ENCODE data around the gene PLEKHM3. TPM values are rescaled to one million over a fixed set of nuclear protein-coding genes. Genes with fewer than 3 reads are reported as not detected.
A peak's percentile ranks its signal among the peaks of the same experiment; 100 is the strongest.

Gene PLEKHM3
- total RNA-seq, 6 donors from 2014 or later, result 16.4 to 56.3 (median 28.6) TPM

DNA sequence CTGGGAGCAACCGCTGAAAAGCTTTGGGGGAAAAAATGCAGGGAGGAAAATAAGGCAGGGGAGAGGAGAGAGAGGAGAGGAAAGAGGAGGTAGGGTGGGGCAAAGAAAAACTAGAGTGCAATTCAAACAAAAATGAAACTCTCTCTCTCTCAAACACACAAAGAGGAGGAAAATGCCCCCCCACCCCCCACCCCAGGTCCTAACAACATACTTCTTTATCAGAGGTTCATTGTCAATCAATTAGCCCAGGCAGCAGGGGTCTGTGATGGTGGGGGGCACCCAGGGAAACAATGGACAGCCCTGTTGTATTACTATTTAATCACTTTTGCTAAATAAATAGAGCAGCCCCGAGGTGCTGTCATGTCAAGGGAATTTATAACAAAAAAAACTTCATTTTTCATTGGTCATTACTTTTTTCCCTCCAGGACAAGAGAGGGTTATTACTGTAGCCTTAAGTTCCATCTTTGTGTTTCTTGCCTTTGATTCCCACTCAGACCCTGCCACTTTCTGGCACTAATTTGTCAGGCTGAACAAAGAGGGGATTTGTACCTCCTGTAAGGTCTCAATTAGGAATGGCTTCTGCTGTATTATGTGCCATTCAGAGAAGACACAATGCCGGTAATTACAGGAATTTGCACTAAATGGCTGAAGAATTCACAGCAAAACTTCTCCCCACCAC is 55.0 kb downstream of the PLEKHM3 start:
- Histone ChIP-seq H3K36me3 (peaks cover 0 to 2% (median 0%) of the 10 kb centered on the region in 4 donors), H3K9me3 (no peaks in the 10 kb centered on the region), H3K4me3 (no peak overlapping the region), H3K27me3 (no peaks in the 10 kb centered on the region), H3K4me1 (peaks cover 5 to 29% (median 20%) of the 10 kb centered on the region in 4 donors), H3K27ac (no peak overlapping the region)
- no peak for TF ChIP-seq POLR2A (IDR thresholded peaks at IDR 0.05)
- TF ChIP-seq POLR2AphosphoS5 (IDR thresholded peaks at IDR 0.05), result no peak
- TF ChIP-seq, protein P1, sequence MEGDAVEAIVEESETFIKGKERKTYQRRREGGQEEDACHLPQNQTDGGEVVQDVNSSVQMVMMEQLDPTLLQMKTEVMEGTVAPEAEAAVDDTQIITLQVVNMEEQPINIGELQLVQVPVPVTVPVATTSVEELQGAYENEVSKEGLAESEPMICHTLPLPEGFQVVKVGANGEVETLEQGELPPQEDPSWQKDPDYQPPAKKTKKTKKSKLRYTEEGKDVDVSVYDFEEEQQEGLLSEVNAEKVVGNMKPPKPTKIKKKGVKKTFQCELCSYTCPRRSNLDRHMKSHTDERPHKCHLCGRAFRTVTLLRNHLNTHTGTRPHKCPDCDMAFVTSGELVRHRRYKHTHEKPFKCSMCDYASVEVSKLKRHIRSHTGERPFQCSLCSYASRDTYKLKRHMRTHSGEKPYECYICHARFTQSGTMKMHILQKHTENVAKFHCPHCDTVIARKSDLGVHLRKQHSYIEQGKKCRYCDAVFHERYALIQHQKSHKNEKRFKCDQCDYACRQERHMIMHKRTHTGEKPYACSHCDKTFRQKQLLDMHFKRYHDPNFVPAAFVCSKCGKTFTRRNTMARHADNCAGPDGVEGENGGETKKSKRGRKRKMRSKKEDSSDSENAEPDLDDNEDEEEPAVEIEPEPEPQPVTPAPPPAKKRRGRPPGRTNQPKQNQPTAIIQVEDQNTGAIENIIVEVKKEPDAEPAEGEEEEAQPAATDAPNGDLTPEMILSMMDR (IDR thresholded peaks at IDR 0.05), result no peak
- no peak for TF ChIP-seq EP300 (IDR thresholded peaks at IDR 0.05)
- ATAC-seq (ENCODE audit: low FRiP score in 2 of 2), result no peak
- WGBS, 2 donors, result 45 to 48% methylated on average over 3 of the region's 3 CpGs
- no peak for DNase-seq

DNA sequence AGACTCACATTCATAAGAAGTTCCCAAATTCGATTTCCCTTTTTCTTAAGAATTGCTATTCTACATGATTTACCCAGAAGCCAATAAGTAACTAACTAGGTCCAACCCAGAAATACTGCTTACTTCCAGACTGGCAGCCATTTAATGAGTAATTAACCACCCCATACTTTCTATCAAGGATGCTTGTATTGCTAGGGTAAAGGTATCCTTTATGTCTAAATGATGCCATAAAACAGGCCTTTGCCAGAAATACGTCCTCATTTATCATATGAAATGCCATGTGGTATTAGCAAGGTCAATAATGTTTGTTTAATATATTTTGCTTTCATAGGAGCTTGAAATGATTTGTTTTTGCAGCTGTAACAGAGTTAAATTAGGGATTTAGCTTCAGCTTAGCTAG is 56.1 kb downstream of the PLEKHM3 start:
- ATAC-seq (ENCODE audit: low FRiP score in 2 of 2), result no peak

DNA sequence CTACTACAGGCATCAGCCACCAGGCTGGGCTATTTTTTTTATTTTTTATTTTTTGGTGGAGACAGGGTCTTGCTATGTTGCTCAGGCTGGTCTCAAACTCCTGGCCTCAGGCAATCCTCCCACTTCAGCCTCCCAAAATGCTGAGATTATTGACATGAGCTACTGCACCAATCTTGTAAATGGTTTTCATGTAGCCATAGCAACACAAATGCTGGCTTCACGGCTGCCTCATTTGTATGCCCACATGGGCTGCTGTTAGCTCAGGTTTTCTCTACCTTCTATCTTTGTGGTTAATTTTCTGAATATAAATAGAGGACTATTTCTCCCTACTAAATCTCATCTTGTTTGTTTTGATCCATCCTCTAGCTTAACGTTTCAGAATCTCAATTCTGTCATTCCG is 58.2 kb downstream of the PLEKHM3 start:
- Histone ChIP-seq H3K36me3 (no peaks in the 10 kb centered on the region), H3K4me3 (no peak overlapping the region), H3K27ac (no peak overlapping the region), H3K9me3 (no peaks in the 10 kb centered on the region), H3K27me3 (no peaks in the 10 kb centered on the region), H3K4me1 (peaks cover 5 to 21% (median 16%) of the 10 kb centered on the region in 4 donors)
- DNase-seq, result no peak
- WGBS, 2 donors, result 84 to 91% methylated on average over 3 of the region's 3 CpGs
- no peak for ATAC-seq (ENCODE audit: low FRiP score in 2 of 2)
- TF ChIP-seq POLR2A (IDR thresholded peaks at IDR 0.05) (no peak), POLR2AphosphoS5 (IDR thresholded peaks at IDR 0.05) (no peak), EP300 (IDR thresholded peaks at IDR 0.05) (no peak)
- TF ChIP-seq, protein P1 (IDR thresholded peaks at IDR 0.05), result no peak

More for the DNA sequence above, 56.1 kb downstream of the PLEKHM3 start:
- no peaks in the 10 kb centered on the region for H3K36me3 ChIP-seq
- DNase-seq, result no peak
- H3K4me1 ChIP-seq, result peaks cover 5 to 25% (median 16%) of the 10 kb centered on the region in 4 donors
- WGBS, 2 donors, result 84% methylated on average over 2 of the region's 2 CpGs
- H3K4me3 ChIP-seq, result no peak overlapping the region
- TF ChIP-seq POLR2AphosphoS5 (IDR thresholded peaks at IDR 0.05) (no peak), EP300 (IDR thresholded peaks at IDR 0.05) (no peak), POLR2A (IDR thresholded peaks at IDR 0.05) (no peak)
- TF ChIP-seq, protein P1 (IDR thresholded peaks at IDR 0.05), result no peak
- H3K27ac ChIP-seq, result no peak overlapping the region
- no peaks in the 10 kb centered on the region for H3K27me3 ChIP-seq
- H3K9me3 ChIP-seq, result no peaks in the 10 kb centered on the region

DNA sequence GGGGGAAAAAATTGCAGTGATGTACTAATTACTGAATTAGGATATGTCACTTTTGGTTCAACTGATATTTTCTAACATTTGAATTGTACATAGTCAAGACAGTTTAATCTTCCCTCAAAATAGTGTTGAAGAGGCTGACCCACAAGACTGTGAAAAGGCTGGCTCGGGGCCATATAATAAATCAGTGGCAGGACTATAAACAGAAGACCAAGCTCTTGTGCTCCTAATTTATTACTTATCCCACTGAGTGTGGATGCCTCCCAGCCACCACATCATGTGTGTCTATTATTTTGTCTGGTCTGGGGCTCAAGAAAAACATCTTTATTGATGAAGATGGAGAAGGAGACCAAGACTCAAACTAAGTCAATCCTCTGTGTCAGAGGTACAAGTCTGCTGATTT is 64.4 kb downstream of the PLEKHM3 start:
- WGBS, 2 donors, result 72 to 78% methylated on average over 1 of the region's 1 CpG
- H3K36me3 ChIP-seq, result no peaks in the 10 kb centered on the region
- H3K27me3 ChIP-seq, result no peaks in the 10 kb centered on the region
- DNase-seq (no peak), ATAC-seq (ENCODE audit: low FRiP score in 2 of 2) (no peak)
- TF ChIP-seq EP300 (IDR thresholded peaks at IDR 0.05) (no peak), POLR2AphosphoS5 (IDR thresholded peaks at IDR 0.05) (no peak), POLR2A (IDR thresholded peaks at IDR 0.05) (no peak)
- TF ChIP-seq, protein P1 (IDR thresholded peaks at IDR 0.05), result no peak
- no peak overlapping the region for H3K4me3 ChIP-seq
- H3K4me1 ChIP-seq, result no peaks in the 10 kb centered on the region
- H3K9me3 ChIP-seq, result no peaks in the 10 kb centered on the region
- H3K27ac ChIP-seq, result no peak overlapping the region

DNA sequence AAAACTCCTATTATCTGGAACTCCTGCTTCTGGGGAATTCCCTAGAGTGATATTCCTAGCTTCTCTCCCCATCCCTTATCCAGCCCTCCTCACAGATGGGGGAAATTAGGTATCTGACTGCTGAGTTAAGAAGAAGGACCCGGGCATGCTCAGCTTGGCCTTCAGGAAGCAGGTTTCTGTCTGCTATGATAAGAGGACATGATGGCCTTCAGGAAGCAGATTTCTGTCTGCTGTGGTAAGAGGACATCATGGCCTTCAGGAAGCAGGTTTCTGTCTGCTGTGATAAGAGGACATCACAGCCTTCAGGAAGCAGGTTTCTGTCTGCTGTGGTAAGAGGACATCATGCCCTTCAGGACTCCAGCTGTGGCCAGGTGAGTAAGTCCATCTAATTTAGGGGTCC is 65.2 kb downstream of the PLEKHM3 start:
- DNase-seq (no peak), ATAC-seq (ENCODE audit: low FRiP score in 2 of 2) (no peak)
- TF ChIP-seq POLR2AphosphoS5 (IDR thresholded peaks at IDR 0.05) (peak in 1 of 2 donors; percentile 48), POLR2A (IDR thresholded peaks at IDR 0.05) (no peak), EP300 (IDR thresholded peaks at IDR 0.05) (peak in 1 of 4 donors; percentile 69)
- TF ChIP-seq, protein P1 (IDR thresholded peaks at IDR 0.05), result no peak
- H3K4me1 ChIP-seq, result no peaks in the 10 kb centered on the region
- H3K27me3 ChIP-seq, result no peaks in the 10 kb centered on the region
- no peaks in the 10 kb centered on the region for H3K36me3 ChIP-seq
- H3K4me3 ChIP-seq, result no peak overlapping the region
- H3K27ac ChIP-seq, result no peak overlapping the region
- WGBS, 2 donors, result 29 to 33% methylated on average over 1 of the region's 1 CpG
- no peaks in the 10 kb centered on the region for H3K9me3 ChIP-seq
